Lower leg skin (tissue), 3 donors: ENCODE data around the gene PAX5.

Source experiments
- POLR2A ChIP-seq, 2 donors: fragments of 450-650 bp; IDR thresholded peaks; one replicate each; pipeline ENCODE4 v1.6.1; 2016 to 2017; ENCODE audit warnings: antibody characterized with exemption in 2 of 2, mild to moderate bottlenecking in 1 of 2, moderate library complexity in 1 of 2
- TF ChIP-seq, protein P1 (sequence below), 3 donors: fragments of 450-650 bp; IDR thresholded peaks; one replicate each; pipeline ENCODE4 v1.5.1; 2016; ENCODE audit warnings: antibody characterized with exemption in 3 of 3, mild to moderate bottlenecking in 3 of 3, moderate library complexity in 2 of 3

DNA sequence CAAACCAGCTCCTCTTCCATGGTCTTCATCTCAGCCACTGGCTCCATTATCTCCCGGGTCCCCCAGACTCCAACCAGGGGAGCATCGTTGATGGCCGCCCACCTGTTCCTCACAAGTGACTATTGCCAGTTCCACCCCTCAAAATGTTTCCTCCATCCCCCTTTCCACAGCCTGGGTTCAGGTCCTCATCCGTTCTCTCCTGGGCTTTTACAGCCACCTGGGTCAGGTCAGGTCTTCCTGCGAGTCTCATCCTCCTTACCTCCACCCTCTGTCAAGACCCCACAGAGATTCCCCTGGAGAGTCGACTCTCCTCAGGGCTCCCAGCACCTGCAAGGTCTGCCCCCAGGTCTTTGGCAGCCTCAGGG lies 133.2 kb downstream of the PAX5 start:
- TF ChIP-seq, protein P1, sequence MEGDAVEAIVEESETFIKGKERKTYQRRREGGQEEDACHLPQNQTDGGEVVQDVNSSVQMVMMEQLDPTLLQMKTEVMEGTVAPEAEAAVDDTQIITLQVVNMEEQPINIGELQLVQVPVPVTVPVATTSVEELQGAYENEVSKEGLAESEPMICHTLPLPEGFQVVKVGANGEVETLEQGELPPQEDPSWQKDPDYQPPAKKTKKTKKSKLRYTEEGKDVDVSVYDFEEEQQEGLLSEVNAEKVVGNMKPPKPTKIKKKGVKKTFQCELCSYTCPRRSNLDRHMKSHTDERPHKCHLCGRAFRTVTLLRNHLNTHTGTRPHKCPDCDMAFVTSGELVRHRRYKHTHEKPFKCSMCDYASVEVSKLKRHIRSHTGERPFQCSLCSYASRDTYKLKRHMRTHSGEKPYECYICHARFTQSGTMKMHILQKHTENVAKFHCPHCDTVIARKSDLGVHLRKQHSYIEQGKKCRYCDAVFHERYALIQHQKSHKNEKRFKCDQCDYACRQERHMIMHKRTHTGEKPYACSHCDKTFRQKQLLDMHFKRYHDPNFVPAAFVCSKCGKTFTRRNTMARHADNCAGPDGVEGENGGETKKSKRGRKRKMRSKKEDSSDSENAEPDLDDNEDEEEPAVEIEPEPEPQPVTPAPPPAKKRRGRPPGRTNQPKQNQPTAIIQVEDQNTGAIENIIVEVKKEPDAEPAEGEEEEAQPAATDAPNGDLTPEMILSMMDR (IDR thresholded peaks at IDR 0.05) = no peak
- no peak for TF ChIP-seq POLR2A (IDR thresholded peaks at IDR 0.05)
